GM12875 (cell line): ENCODE measurements around the gene SPTBN1.

ENCODE experiments used
- H3K4me3 ChIP-seq: one replicate; pipeline ENCODE4 v1.5.1; 2011; ENCODE audit warnings: low read depth, low read length, control low read depth
- CTCF ChIP-seq: IDR thresholded peaks from 2 replicates; pipeline ENCODE4 v1.5.1; 2011; ENCODE audit warnings: low read depth, mild to moderate bottlenecking, control low read depth, inconsistent platforms, low read length, moderate library complexity, borderline replicate concordance; ENCODE audit not compliant: insufficient read depth

SPTBN1 gene

GRCh38 chr2:54669677-54670484 is 213.8 kb downstream of the SPTBN1 start:
- H3K4me3 ChIP-seq, result no peak overlapping the region
- no peak for TF ChIP-seq CTCF

DNA sequence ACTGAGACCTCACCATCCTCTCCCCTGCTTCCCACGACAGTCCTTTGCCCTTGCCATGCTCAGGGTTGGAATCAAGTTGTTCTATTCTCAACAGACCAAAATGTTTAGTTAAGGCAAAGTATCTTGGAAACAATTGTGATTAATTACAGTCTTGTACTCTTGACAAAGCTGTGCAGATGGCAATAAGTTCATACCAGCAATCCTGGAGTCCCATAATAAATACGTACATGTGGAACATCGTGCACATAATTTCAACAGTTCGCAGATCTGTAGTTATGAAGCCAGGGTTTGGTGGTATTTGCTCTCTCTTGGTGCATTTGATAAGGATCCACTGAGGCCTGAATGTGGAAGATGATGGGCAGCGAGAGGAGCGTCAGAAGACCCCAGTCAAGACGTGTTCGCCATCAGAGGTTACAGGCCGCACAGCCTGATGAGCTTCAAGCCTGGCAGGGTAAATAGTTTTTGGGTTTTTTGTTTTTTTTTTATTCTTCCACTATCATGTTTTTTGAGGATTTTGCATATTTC is 214.4 kb downstream of the SPTBN1 start:
- no peak overlapping the region for H3K4me3 ChIP-seq
- TF ChIP-seq CTCF, result no peak

- no peak overlapping the region for H3K4me3 ChIP-seq
- no peak for TF ChIP-seq CTCF
These were observed 214.9 kb downstream of the SPTBN1 start for GRCh38 chr2:54671010-54671409.

GRCh38 chr2:54671875-54672589 is 215.9 kb downstream of the SPTBN1 start:
- no peak for TF ChIP-seq CTCF
- H3K4me3 ChIP-seq, result no peak overlapping the region

GRCh38 chr2:54672590-54673456 is 216.7 kb downstream of the SPTBN1 start:
- H3K4me3 ChIP-seq, result no peak overlapping the region

DNA sequence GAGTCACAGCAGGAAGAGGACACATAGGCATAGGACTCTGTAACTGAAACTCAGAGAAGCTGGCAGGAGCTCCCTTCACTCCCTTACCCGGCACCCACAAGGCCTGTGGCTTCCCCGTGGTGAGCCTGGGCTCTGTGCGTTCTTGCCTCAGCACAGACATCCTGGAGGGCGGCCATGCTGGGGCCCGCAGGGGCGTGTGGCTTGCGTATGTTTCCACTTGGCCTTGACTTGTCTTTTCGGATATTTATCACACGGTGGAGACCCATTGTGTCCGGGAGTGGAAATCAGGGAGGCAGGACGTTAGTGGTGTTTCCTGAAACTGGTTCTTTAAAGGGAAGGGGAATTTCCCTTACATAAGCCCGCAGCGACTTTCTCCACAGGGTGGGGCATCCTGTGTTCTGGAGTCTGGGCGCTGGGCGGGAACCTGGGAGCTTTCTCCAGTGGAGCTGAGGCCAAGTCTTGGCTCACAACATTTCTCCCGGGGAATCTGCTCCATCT is 217.4 kb downstream of the SPTBN1 start:
- no peak overlapping the region for H3K4me3 ChIP-seq
- TF ChIP-seq CTCF, result no peak

More at GRCh38 chr2:54672590-54673456, 216.7 kb downstream of the SPTBN1 start:
- no peak for TF ChIP-seq CTCF
